ENCODE data around the gene CTBS. TPM values are rescaled to one million over a fixed set of nuclear protein-coding genes. Genes with fewer than 3 reads are reported as not detected.

Gene CTBS
- total and polyA plus RNA-seq, 2 of the 13 experiments (the other 11 are each of a cell fraction or from before 2014, with no cell fraction given): 4.7 to 12.4 TPM

GRCh38 chr1:84583648-84584047 is 9.4 kb upstream of the CTBS start:
- 13% methylated on average over 10 of the region's 10 CpGs for WGBS (ENCODE audit: low lambda C conversion rate)
- Histone ChIP-seq H3K9ac (ENCODE audit: insufficient read depth, low read depth, low read length) (no peak overlapping the region; the same call in 1 of the 2 replicates), H3K27ac (ENCODE audit: extremely low read length, insufficient read depth, low read length) (no peak overlapping the region), H4K20me1 (ENCODE audit: insufficient read depth, low read length) (no peaks in the 10 kb centered on the region), H3K36me3 (replicated peaks in 1 of 2; ENCODE audit: control insufficient read depth in 1 of 2, insufficient read depth in 2 of 2, low read length in 2 of 2) (no peaks in the 10 kb centered on the region), H3K27me3 (ENCODE audit: control insufficient read depth in 1 of 2, insufficient read depth in 2 of 2, low read length in 2 of 2) (no peaks in the 10 kb centered on the region), H3K4me2 (ENCODE audit: low read depth, low read length) (peak overlapping the region; percentile 76), H3K79me2 (ENCODE audit: insufficient read depth, low read length) (no peaks in the 10 kb centered on the region), H2AFZ (ENCODE audit: low read length) (peak overlapping the region; percentile 59), H3K4me3 (replicated peaks in 1 of 3; ENCODE audit: insufficient read depth in 1 of 3, low read depth in 2 of 3, low read length in 3 of 3) (peak overlapping the region; percentile 25 to 45 (median 40); a peak in 5 of 6 replicates), H3K4me1 (ENCODE audit: insufficient read depth, low read length) (peaks cover 15% of the 10 kb centered on the region), H3K9me3 (ENCODE audit: low read length) (no peaks in the 10 kb centered on the region)
- intact Hi-C loops (cut with micrococcal nuclease; ENCODE audit: unreplicated experiment) (no loop called here), in situ Hi-C loops (cut with HindIII; ENCODE audit: extremely low pct_ligation_motif_present, low pct_unique_long_range_greater_than_20kb) (no loop called here)
- no TSS peak for BruUV-seq (replicated peaks)
- POLR2A ChIA-PET: interaction anchor here (1.2 to 5.2 kb wide), 2 partner anchors 10 to 78 kb away, joined by 4 to 40 read pairs; partner anchors contain the start of gene CTBS
- ATAC-seq (peak; percentile 67), DNase-seq (ENCODE audit: low spot score) (no peak), FAIRE-seq (no peak)
- CTCF ChIA-PET (ENCODE audit: low intra/inter-chr PET ratio, low total read pairs): no interaction called here
- TF ChIP-seq ZNF180 (CRISPR knock-in tag; IDR thresholded peaks at IDR 0.05; ENCODE audit: borderline replicate concordance, low read depth) (no peak), RFX3 (CRISPR knock-in tag; IDR thresholded peaks at IDR 0.05) (no peak), ZNF556 (CRISPR knock-in tag; IDR thresholded peaks at IDR 0.05; ENCODE audit: borderline replicate concordance) (no peak), FOXM1 (CRISPR knock-in tag; IDR thresholded peaks at IDR 0.05) (no peak), ZBTB20 (CRISPR knock-in tag; IDR thresholded peaks at IDR 0.05; ENCODE audit: borderline replicate concordance, low read depth) (no peak)
- TF ChIP-seq, protein P1, sequence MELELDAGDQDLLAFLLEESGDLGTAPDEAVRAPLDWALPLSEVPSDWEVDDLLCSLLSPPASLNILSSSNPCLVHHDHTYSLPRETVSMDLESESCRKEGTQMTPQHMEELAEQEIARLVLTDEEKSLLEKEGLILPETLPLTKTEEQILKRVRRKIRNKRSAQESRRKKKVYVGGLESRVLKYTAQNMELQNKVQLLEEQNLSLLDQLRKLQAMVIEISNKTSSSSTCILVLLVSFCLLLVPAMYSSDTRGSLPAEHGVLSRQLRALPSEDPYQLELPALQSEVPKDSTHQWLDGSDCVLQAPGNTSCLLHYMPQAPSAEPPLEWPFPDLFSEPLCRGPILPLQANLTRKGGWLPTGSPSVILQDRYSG (CRISPR knock-in tag; IDR thresholded peaks at IDR 0.05): no peak
- TF ChIP-seq, protein P2, sequence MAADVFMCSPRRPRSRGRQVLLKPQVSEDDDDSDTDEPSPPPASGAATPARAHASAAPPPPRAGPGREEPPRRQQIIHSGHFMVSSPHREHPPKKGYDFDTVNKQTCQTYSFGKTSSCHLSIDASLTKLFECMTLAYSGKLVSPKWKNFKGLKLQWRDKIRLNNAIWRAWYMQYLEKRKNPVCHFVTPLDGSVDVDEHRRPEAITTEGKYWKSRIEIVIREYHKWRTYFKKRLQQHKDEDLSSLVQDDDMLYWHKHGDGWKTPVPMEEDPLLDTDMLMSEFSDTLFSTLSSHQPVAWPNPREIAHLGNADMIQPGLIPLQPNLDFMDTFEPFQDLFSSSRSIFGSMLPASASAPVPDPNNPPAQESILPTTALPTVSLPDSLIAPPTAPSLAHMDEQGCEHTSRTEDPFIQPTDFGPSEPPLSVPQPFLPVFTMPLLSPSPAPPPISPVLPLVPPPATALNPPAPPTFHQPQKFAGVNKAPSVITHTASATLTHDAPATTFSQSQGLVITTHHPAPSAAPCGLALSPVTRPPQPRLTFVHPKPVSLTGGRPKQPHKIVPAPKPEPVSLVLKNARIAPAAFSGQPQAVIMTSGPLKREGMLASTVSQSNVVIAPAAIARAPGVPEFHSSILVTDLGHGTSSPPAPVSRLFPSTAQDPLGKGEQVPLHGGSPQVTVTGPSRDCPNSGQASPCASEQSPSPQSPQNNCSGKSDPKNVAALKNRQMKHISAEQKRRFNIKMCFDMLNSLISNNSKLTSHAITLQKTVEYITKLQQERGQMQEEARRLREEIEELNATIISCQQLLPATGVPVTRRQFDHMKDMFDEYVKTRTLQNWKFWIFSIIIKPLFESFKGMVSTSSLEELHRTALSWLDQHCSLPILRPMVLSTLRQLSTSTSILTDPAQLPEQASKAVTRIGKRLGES (CRISPR knock-in tag; IDR thresholded peaks at IDR 0.05; ENCODE audit: borderline replicate concordance): no peak
- TF ChIP-seq, protein P3, sequence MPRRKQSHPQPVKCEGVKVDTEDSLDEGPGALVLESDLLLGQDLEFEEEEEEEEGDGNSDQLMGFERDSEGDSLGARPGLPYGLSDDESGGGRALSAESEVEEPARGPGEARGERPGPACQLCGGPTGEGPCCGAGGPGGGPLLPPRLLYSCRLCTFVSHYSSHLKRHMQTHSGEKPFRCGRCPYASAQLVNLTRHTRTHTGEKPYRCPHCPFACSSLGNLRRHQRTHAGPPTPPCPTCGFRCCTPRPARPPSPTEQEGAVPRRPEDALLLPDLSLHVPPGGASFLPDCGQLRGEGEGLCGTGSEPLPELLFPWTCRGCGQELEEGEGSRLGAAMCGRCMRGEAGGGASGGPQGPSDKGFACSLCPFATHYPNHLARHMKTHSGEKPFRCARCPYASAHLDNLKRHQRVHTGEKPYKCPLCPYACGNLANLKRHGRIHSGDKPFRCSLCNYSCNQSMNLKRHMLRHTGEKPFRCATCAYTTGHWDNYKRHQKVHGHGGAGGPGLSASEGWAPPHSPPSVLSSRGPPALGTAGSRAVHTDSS (CRISPR knock-in tag; conservative IDR thresholded peaks at IDR 0.05): no peak

Measured in HepG2 (cell line).